GM18499 (cell line): ENCODE measurements around the gene MAN2B2.

ENCODE experiments used
- ATAC-seq: cut with Tn5 transposase; IDR thresholded peaks from one replicate; pipeline ENCODE4 v1.9.1; 2021; ENCODE audit warnings: moderate number of reproducible peaks; ENCODE audit not compliant: insufficient read depth, unreplicated experiment

MAN2B2 gene

DNA sequence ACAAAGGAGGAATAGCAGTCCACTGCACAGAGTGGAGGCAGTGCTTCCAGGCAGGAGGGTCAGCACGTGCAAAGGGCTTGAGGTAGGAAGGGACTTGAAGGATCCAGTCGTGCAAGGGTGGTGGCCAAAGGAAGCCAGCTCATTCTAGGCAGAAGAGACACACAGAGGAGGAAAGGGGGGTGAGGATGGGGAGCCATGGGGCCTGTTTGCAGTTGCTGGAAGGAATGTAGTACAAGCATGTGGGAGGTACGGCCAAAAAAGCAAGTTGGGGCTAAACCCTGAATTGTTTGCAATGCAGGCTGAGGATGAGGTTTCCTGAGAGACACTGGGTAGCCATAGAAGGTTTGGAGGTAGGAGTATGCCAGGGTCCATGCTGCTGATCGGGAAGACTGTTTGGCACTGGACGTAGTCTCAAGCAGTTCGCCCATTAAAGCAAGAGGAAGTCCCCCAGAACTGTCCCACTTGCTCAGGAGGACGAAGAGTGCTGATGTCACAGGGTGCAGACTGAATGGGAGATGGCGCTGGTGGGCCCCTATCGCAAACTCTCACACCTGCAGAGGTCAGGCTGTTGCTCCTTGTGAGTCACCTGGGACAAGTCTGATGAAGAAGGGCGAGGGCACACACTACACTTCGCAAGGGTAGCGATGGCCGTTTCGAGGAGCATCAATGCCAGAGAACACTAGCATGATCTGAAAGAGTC is 9.1 kb upstream of the MAN2B2 start:
- no peak for ATAC-seq

- ATAC-seq: no peak
Observed at GRCh38 chr4:6566391-6567190, 8.4 kb upstream of the MAN2B2 start.

DNA sequence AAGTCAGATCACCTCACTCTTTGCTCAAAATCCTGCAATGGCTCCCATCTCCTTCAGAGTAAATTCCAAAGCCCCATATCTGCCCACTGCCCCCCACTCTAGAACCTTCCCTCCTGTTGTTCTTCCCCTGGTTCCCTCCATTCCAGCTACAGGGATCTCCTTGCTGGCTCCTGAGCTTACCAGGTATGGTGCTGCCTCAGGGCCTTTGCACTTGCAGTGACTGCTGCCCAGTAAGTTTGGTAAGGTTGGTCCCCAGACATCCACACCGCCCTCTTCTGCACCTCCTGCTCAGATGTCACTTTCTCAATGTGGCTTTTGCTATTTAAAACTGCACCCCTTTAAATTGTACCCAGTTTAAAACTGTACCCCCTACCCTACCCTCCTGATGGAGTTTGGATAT is 7.8 kb upstream of the MAN2B2 start:
- ATAC-seq: no peak

DNA sequence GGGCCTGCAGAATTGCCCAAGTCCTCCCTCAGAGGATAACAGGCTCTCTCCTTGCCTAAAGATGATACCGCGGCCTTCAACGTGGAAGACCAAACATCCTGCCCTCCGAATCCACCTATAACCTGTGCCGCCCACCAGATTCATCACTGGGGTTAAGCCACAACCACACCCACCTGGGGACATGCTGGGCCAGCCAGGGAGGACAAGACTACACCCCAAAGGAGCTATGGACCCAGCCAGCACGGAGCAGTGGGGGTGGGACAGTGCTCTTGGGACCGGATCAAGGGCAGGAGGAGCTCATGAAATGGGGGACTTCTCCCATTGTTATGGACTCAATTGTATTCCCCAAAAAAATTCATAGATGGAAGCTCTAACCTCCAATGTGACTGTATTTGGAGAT is 6.8 kb upstream of the MAN2B2 start:
- no peak for ATAC-seq

- ATAC-seq: no peak
Observed at GRCh38 chr4:6568689-6569332, 6.2 kb upstream of the MAN2B2 start.

DNA sequence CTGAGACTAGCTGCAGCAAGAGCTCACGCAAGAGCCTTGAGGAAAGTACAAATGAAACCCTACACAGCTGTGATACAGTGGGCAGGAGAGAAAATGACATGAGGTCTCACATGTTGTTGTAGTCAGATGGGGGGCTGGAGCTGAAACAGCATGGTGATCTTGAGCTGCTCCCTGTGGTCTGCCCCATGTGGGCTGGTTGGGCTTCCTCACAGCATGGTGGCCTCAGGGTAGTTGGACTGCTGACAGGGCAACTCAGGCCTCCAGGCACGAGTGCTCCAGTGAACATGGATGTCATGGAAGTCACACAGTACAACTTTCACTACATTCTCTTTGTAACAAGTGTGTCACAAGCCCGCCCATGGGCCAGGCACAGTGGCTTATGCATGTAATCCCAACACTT is 3.4 kb upstream of the MAN2B2 start:
- ATAC-seq: no peak

- no peak for ATAC-seq
Observed at GRCh38 chr4:6573551-6573950, 1.4 kb upstream of the MAN2B2 start.

- no peak for ATAC-seq
Observed at GRCh38 chr4:6573986-6574746, 823 bp upstream of the MAN2B2 start.

DNA sequence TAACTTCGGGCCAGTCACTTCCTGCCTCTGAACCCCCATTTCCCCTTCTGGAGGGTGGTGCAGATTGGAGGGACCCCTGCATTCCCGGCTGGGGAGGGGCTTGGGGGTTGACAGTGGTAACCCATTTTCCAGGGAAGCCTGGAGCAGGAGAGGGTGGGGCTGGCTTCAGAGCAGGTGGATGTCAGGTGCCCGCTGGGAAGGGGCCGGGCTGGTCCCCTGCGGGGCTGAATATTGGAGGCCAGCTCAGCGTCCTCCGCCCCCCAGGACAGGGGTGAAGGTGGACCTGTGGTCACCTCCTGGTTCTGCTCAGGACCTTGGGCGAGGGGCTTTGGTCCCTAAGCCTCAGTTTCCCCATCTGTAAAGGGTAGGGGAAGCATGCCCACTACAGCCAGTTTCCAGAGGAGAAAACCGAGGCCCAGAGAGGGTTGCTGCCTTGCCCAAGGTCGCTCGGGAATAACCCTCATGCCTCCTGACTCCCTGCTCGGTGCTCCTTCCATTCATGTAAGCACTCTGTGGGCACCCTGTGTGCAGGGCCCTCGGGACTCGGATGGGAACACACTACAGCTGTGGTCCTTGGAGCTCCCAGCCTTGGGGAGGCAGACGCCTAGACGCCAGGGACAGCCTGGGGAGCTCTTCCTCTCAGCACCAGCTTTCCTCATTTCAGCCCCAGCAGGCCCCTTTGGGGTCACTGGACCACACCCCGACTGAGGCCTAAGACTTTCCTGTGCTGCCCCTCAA is 683 bp downstream of the MAN2B2 start:
- no peak for ATAC-seq

GRCh38 chr4:6576512-6576911 is 1.5 kb downstream of the MAN2B2 start:
- no peak for ATAC-seq

DNA sequence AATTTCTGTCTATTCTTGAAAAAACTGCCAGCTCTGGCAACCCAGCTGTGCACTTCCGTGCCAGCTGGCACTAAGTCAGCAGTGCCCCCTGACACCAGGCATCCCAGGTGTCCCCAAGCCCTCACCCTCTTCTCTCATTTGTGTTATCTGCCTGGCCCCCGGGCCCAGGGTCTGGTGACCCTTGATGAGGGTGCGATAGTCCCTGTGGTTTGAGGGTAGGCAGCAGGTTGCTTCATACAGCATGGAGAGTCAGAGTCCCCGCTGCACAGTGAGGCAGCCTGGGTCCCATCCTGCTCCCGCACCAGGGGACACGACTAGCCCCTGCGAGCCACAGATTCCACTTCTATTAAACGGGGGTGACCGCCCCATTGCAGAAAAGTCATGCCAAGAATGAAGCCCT is 1.9 kb downstream of the MAN2B2 start:
- ATAC-seq: no peak

GRCh38 chr4:6577409-6577808 is 2.4 kb downstream of the MAN2B2 start:
- ATAC-seq: no peak

GRCh38 chr4:6578221-6578620 is 3.2 kb downstream of the MAN2B2 start:
- no peak for ATAC-seq

GRCh38 chr4:6580353-6580752 is 5.4 kb downstream of the MAN2B2 start:
- ATAC-seq: no peak

GRCh38 chr4:6581566-6582121 is 6.7 kb downstream of the MAN2B2 start:
- ATAC-seq: no peak

DNA sequence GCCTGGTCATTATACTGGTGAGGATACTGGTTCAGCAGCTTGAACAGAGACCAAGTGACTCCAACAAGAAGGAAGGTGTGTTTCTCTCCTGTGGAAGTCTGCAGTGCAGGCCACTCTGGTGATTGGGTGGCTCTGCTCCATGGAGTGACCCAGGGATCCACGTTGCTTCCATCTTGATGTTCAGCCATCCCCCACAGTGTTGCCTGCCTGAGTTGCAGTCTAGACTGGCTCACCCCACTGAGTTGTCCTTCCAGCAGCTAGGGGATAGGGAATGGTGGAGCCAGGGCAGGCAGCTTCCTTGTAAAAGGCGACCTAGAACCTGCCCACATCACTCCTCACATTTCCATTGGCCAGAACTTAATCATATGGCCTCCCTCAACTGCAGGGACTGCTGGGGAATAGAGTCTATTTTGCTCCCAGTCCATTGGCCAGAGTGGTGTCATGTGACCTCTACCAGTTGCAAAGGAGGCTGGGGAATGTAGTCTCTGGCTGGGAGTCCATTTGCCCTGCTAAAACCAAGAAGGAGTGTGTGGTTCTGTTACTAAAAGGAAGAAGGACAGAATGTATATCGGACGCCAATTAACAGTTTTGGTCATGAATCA is 8.0 kb downstream of the MAN2B2 start:
- no peak for ATAC-seq

DNA sequence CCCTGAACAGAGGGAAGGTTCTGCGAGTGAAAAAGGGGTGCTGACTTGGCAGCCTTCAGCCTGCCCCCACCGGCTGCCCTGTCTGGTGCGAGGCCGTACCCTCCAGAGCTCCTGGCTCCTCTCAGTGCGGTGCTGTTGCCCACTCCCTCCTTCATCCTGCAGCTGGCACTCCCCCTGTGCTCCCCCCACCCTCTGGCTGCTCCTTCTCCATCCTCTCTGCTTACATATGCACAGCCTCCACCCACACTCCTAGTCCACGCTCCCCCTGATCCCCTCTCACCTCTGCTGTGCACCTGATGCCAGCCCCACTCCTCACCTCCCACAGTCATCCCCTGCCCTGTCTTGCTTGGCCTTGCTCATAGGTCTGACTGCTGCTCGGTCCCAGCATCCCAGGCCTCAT is 9.9 kb downstream of the MAN2B2 start:
- no peak for ATAC-seq

DNA sequence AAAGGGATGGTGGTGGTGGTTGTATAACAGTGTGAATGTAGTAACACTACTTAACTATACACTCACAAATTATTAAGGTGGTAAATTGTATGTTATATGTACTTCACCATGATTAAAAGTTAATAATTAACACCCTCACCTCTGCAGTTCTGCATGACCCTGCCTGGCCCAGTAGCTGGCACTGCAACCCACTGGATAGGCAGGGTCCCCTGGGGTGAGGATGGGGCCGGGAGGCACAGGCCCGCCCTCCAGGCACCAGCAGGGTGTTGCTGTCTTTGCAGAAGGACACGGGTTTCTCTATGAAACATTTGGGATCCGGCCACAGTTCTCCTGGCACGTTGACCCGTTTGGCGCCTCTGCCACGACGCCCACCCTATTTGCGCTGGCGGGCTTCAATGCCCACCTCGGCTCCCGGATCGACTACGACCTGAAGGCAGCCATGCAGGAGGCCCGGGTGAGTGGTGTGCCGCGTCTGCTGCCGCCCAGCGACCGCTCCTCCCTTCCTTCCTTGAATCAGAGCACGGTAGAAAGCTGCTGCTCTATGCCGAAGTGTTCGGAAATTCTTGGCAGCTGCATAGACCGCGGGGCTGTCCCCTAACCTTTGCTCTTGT is 11.8 kb downstream of the MAN2B2 start:
- ATAC-seq: no peak

GRCh38 chr4:6589444-6589843 is 14.5 kb downstream of the MAN2B2 start:
- ATAC-seq: no peak
